ENCODE results near the gene GIN1.
"Not testable (repeated sequence)": the region's sequence is repeated elsewhere in the genome, so short reads cannot be mapped to it uniquely, and the experiment has no call there.

The GIN1 gene

GRCh38 chr5:103110403-103110802, 9.5 kb downstream of the GIN1 start:
- DNase-seq (ENCODE audit: low spot score): no peak

GRCh38 chr5:103109277-103109676, 10.7 kb downstream of the GIN1 start:
- no peak for DNase-seq (ENCODE audit: low spot score)

- no peak for DNase-seq (ENCODE audit: low spot score)
These were observed 11.9 kb downstream of the GIN1 start for GRCh38 chr5:103108086-103108485.

- DNase-seq (ENCODE audit: low spot score): no peak
These were observed 17.7 kb downstream of the GIN1 start for GRCh38 chr5:103102234-103102633.

- DNase-seq (ENCODE audit: low spot score): no peak
These were observed 18.7 kb downstream of the GIN1 start for GRCh38 chr5:103101079-103101750.

GRCh38 chr5:103098993-103099392, 20.9 kb downstream of the GIN1 start:
- DNase-seq (ENCODE audit: low spot score): no peak

- no peak for DNase-seq (ENCODE audit: low spot score)
These were observed 25.2 kb downstream of the GIN1 start for GRCh38 chr5:103094737-103095136.

- DNase-seq (ENCODE audit: low spot score): no peak
These were observed 26.2 kb downstream of the GIN1 start for GRCh38 chr5:103093727-103094126.

GRCh38 chr5:103092676-103093075, 27.3 kb downstream of the GIN1 start:
- no peak for DNase-seq (ENCODE audit: low spot score)

- no peak for DNase-seq (ENCODE audit: low spot score)
These were observed 29.1 kb downstream of the GIN1 start for GRCh38 chr5:103090791-103091190.

GRCh38 chr5:103089272-103089671, 30.7 kb downstream of the GIN1 start:
- DNase-seq (ENCODE audit: low spot score): no peak

GRCh38 chr5:103086547-103086946, 33.4 kb downstream of the GIN1 start:
- no peak for DNase-seq (ENCODE audit: low spot score)

GRCh38 chr5:103079796-103080195, 40.1 kb downstream of the GIN1 start:
- no peak for DNase-seq (ENCODE audit: low spot score)

- DNase-seq (ENCODE audit: low spot score): no peak
These were observed 44.5 kb downstream of the GIN1 start for GRCh38 chr5:103075442-103075841.

GRCh38 chr5:103073500-103073899, 46.4 kb downstream of the GIN1 start:
- not testable (repeated sequence) for DNase-seq (ENCODE audit: low spot score)

- DNase-seq (ENCODE audit: low spot score): no peak
These were observed 53.6 kb downstream of the GIN1 start for GRCh38 chr5:103066326-103066725.

GRCh38 chr5:103060424-103060954, 59.4 kb downstream of the GIN1 start:
- DNase-seq (ENCODE audit: low spot score): no peak

GRCh38 chr5:103059525-103059924, 60.4 kb downstream of the GIN1 start:
- no peak for DNase-seq (ENCODE audit: low spot score)

- DNase-seq (ENCODE audit: low spot score): no peak
These were observed 62.5 kb downstream of the GIN1 start for GRCh38 chr5:103057208-103058130.

GRCh38 chr5:103046706-103047105, 73.2 kb downstream of the GIN1 start:
- DNase-seq (ENCODE audit: low spot score): not testable (repeated sequence)

- DNase-seq (ENCODE audit: low spot score): no peak
These were observed 78.8 kb downstream of the GIN1 start for GRCh38 chr5:103041071-103041676.

- DNase-seq (ENCODE audit: low spot score): no peak
These were observed 82.1 kb downstream of the GIN1 start for GRCh38 chr5:103037673-103038455.

All from putamen (tissue), 1 donor.